ENCODE measurements around the gene WDR90. TPM values are rescaled to one million over a fixed set of nuclear protein-coding genes. Genes with fewer than 3 reads are reported as not detected.

The WDR90 gene
- polyA plus RNA-seq, 2 of the 4 experiments (the other 2 are of a cell fraction), result 6.5 to 30.7 TPM

- Histone ChIP-seq H3K4me2 (peak overlapping the region; percentile 94), H3K4me1 (peaks cover 79% of the 10 kb centered on the region), H3K27ac (peak overlapping the region; percentile 80 to 99), H3K4me3 (peak overlapping the region; percentile 64), H3K9me3 (no peaks in the 10 kb centered on the region)
- FAIRE-seq, result no peak
- ChIA-PET POLR2A (interaction anchor here (0.6 to 2.4 kb wide), 5 partner anchors 9 to 365 kb away, joined by 3 to 23 read pairs (median 6); partner anchors contain the start of genes CCDC78, CHTF18 and RPUSD1), CTCF (interaction anchor here (0.7 to 25.1 kb wide), 17 partner anchors 8 to 434 kb away, joined by 3 to 656 read pairs (median 5); partner anchors contain the start of genes ANTKMT, CCDC78, CHTF18 and CIAO3)
- peak in 1 of 2 experiments; percentile 23; a peak in 4 of 6 replicates for ATAC-seq
- TF ChIP-seq CTCF (IDR thresholded peaks at IDR 0.05) (peak; percentile 61), MAX (IDR thresholded peaks at IDR 0.05) (peak; percentile 37; the same call in 1 of the 2 replicates), E2F6 (IDR thresholded peaks at IDR 0.05; ENCODE audit: borderline replicate concordance, low read depth) (peak; percentile 70), ZC3H11A (IDR thresholded peaks at IDR 0.05) (no peak), SREBF2 (IDR thresholded peaks at IDR 0.05) (no peak), PHF8 (IDR thresholded peaks at IDR 0.05; ENCODE audit: borderline replicate concordance, low read depth) (0 out of 2 replicates have a peak, but pooled peaks have one; percentile 28), ZFP36 (IDR thresholded peaks at IDR 0.05; ENCODE audit: borderline replicate concordance, partially characterized antibody) (no peak), RNF2 (IDR thresholded peaks at IDR 0.05; ENCODE audit: borderline replicate concordance, low read depth) (0 out of 2 replicates have a peak, but pooled peaks have one; percentile 10), MYC (IDR thresholded peaks at IDR 0.05; ENCODE audit: borderline replicate concordance, low read length) (peak; percentile 38; the same call in 1 of the 2 replicates), SMC3 (IDR thresholded peaks at IDR 0.05) (no peak; the same call in 2 of the 3 replicates), HMGXB4 (CRISPR knock-in tag; IDR thresholded peaks at IDR 0.05; ENCODE audit: borderline replicate concordance) (no peak), JUN (IDR thresholded peaks at IDR 0.05) (peak in 1 of 2 experiments; percentile 58; a peak in 2 of 5 replicates)
- TF ChIP-seq, protein P1, sequence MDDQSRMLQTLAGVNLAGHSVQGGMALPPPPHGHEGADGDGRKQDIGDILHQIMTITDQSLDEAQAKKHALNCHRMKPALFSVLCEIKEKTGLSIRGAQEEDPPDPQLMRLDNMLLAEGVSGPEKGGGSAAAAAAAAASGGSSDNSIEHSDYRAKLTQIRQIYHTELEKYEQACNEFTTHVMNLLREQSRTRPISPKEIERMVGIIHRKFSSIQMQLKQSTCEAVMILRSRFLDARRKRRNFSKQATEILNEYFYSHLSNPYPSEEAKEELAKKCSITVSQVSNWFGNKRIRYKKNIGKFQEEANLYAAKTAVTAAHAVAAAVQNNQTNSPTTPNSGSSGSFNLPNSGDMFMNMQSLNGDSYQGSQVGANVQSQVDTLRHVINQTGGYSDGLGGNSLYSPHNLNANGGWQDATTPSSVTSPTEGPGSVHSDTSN (IDR thresholded peaks at IDR 0.05), result peak; percentile 29; the same call in 1 of the 2 replicates
- WGBS (ENCODE audit: missing lambda C conversion rate), result 0% methylated on average over 3 of the region's 74 CpGs
- DNase-seq (ENCODE audit: low read depth in 1 of 2, low spot score in 1 of 2), result peak in 1 of 2 experiments; percentile 61
These were observed 66.5 kb downstream of the WDR90 start for GRCh38 chr16:715477-716199.

DNA sequence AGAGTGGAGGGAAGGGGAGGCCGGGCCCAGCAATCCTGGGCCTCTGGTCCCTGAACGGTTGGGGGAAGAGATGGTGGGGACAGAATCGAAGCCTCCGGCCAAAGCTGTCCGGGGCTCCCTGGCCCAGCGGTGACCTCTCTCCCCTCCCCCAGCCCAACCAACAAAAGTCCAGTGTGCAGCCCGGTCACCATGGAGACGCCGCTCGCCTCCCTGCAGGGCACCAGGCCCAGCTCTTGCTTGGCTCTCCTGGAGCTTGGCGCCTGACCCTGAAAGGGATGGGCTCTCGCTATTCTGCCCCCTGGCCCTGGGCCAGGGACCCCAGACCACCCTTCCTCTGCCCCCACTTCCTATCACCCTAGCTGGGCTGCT is 67.0 kb downstream of the WDR90 start:
- FAIRE-seq (no peak), ATAC-seq (no peak), DNase-seq (ENCODE audit: low read depth in 1 of 2, low spot score in 1 of 2) (peak in 1 of 2 experiments; percentile 77)
- ChIA-PET CTCF (interaction anchor here (0.7 to 25.1 kb wide), 13 partner anchors 9 to 342 kb away, joined by 3 to 656 read pairs (median 5); partner anchors contain the start of genes ANTKMT, CCDC78, CHTF18 and CIAO3), POLR2A (interaction anchor here (0.6 to 2.4 kb wide), 4 partner anchors 8 to 365 kb away, joined by 5 to 23 read pairs (median 9); partner anchors contain the start of genes CCDC78, CHTF18 and RPUSD1)
- Histone ChIP-seq H3K27ac (peak overlapping the region; percentile 80 to 99), H3K4me1 (peaks cover 74% of the 10 kb centered on the region), H3K9me3 (no peaks in the 10 kb centered on the region), H3K4me3 (peak overlapping the region; percentile 64), H3K4me2 (peak overlapping the region; percentile 94)
- WGBS (ENCODE audit: missing lambda C conversion rate), result 2% methylated on average over 12 of the region's 12 CpGs
- TF ChIP-seq MAX (IDR thresholded peaks at IDR 0.05) (no peak), HMGXB4 (CRISPR knock-in tag; IDR thresholded peaks at IDR 0.05; ENCODE audit: borderline replicate concordance) (no peak), HEYL (CRISPR knock-in tag; IDR thresholded peaks at IDR 0.05) (no peak), JUN (IDR thresholded peaks at IDR 0.05) (no peak; a peak in 1 of 5 replicates), HOXB5 (CRISPR knock-in tag; IDR thresholded peaks at IDR 0.05) (no peak), RARB (CRISPR knock-in tag; IDR thresholded peaks at IDR 0.05) (peak; percentile 74; the same call in 1 of the 2 replicates), PHF8 (IDR thresholded peaks at IDR 0.05; ENCODE audit: borderline replicate concordance, low read depth) (no peak)
- TF ChIP-seq, protein P2, sequence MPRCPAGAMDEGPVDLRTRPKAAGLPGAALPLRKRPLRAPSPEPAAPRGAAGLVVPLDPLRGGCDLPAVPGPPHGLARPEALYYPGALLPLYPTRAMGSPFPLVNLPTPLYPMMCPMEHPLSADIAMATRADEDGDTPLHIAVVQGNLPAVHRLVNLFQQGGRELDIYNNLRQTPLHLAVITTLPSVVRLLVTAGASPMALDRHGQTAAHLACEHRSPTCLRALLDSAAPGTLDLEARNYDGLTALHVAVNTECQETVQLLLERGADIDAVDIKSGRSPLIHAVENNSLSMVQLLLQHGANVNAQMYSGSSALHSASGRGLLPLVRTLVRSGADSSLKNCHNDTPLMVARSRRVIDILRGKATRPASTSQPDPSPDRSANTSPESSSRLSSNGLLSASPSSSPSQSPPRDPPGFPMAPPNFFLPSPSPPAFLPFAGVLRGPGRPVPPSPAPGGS (IDR thresholded peaks at IDR 0.05), result peak; percentile 24; the same call in 1 of the 3 replicates
